Activated naive CD8-positive, alpha-beta T cell treated with anti-CD3 and anti-CD28 coated beads, Interleukin-2, amount 10 ng/mL, durations not matched to agents 7 days and 5 days (primary cell): Measurements from ENCODE around the gene LRSAM1. TPM values are rescaled to one million over a fixed set of nuclear protein-coding genes. Genes with fewer than 3 reads are reported as not detected.

Source experiments
- ATAC-seq: fragments of 150-1000 bp; cut with Tn5 transposase; one replicate; pipeline ENCODE4 v1.10.0; 2021; ENCODE audit warnings: low read depth, moderate library complexity
- POLR2A ChIA-PET: fragments of 350-600 bp; sonication (Branson Sonifier 250); formaldehyde crosslinking; loops from one replicate; lab custom pipeline; 2021; ENCODE audit warnings: antibody characterized with exemption; lab: Charles Lee
- DNase-seq: peaks from one replicate; pipeline ENCODE4 v3.0.0; 2021
- H3K27ac Mint-ChIP-seq: one replicate; pipeline ENCODE4 v1.8.0; 2022; ENCODE audit warnings: mild to moderate bottlenecking, mixed read lengths
- H3K27me3 Mint-ChIP-seq: one replicate; pipeline ENCODE4 v1.8.0; 2022; ENCODE audit warnings: mild to moderate bottlenecking, moderate library complexity, mixed read lengths
- H3K36me3 Mint-ChIP-seq: one replicate; pipeline ENCODE4 v1.8.0; 2021; ENCODE audit warnings: mild to moderate bottlenecking, mixed read lengths
- H3K4me1 Mint-ChIP-seq: one replicate; pipeline ENCODE4 v1.8.0; 2021; ENCODE audit warnings: mixed read lengths
- H3K4me3 Mint-ChIP-seq: one replicate; pipeline ENCODE4 v1.8.0; 2022; ENCODE audit warnings: mild to moderate bottlenecking, moderate library complexity, mixed read lengths
- H3K9me3 Mint-ChIP-seq: one replicate; pipeline ENCODE4 v1.8.0; 2021; ENCODE audit warnings: mixed read lengths
- total RNA-seq, 2 experiments: library from RNA; stranded (reverse); gene quantifications; one replicate each; pipeline ENCODE4 v1.2.3, GENCODE V29; 2021

Gene LRSAM1
- total RNA-seq, 2 experiments from 2014 or later = 22.4 to 25.5 TPM

DNA sequence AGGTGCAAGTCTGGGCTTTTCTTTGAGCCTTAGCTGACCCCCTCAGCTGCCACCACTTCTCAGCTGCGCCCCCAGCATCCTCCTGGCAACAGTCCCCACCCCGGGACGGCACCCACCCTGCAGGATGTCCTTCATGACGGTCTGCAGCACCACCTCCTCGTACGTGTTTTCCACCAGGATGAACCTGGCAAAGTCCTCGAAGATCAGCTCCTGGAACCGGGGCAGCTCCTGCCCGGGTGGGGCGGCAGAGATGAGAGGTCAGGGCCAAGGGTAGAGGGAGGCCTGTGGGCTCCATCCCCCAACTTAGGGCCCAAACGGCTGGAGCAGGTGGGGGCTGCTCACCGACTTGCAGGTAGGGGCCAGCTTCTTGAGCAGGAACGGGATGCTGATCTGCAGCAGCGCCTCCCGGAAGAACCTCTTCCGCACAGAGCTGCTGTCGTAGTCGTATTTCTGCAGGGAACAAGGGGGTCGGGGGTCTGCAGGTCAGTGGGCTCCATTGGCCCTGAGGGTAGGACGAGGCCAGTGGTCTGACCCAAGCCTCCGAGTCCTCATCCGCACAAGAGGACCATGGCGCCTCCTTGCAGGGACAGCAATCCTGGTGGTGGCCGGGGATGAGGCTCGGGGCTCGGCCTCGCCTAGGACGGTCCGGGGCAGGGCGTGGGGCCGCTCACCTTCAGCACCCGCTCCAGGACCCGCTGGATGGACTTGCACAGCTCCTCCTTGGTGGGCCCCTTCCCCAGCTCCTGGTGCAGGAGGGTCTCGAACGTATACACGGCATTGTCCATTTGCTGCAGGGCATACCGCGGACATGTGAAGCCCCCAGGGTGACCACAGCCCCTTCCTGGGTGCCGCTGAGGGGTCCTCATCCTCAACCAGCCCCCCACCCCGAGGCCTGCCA is 56.7 kb downstream of the LRSAM1 start:
- Mint-ChIP-seq H3K27ac (no peak overlapping the region), H3K9me3 (no peaks in the 10 kb centered on the region), H3K27me3 (no peaks in the 10 kb centered on the region), H3K4me3 (no peak overlapping the region), H3K4me1 (peaks cover 2% of the 10 kb centered on the region), H3K36me3 (peaks cover 10% of the 10 kb centered on the region)
- POLR2A ChIA-PET = interaction anchor here (0.5 kb wide), 1 partner anchor 62 kb away, joined by 3 read pairs; no protein-coding TSS in a partner anchor
- ATAC-seq (no peak), DNase-seq (no peak)

DNA sequence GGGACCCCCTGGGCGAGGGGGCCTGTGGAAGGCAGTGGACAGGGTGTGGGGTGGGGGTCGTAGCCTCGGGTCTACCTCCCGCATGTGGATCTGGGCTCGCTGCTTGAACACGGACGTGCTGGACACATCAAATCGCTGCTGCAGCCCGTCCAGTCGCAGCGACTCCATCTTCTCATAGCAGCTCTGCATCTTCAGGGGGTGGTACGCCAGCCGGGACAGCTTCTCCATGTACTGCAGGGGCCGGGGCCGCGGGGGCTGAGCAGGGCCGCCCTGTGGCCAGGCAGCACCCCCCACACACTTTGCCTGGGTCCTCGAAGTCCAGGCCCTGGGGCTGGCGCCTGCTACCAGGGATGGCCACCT is 57.6 kb downstream of the LRSAM1 start:
- ATAC-seq (no peak), DNase-seq (no peak)
- Mint-ChIP-seq H3K36me3 (peaks cover 9% of the 10 kb centered on the region), H3K4me3 (no peak overlapping the region), H3K9me3 (no peaks in the 10 kb centered on the region), H3K27ac (no peak overlapping the region), H3K4me1 (peaks cover 2% of the 10 kb centered on the region), H3K27me3 (no peaks in the 10 kb centered on the region)
- POLR2A ChIA-PET = no interaction called here

DNA sequence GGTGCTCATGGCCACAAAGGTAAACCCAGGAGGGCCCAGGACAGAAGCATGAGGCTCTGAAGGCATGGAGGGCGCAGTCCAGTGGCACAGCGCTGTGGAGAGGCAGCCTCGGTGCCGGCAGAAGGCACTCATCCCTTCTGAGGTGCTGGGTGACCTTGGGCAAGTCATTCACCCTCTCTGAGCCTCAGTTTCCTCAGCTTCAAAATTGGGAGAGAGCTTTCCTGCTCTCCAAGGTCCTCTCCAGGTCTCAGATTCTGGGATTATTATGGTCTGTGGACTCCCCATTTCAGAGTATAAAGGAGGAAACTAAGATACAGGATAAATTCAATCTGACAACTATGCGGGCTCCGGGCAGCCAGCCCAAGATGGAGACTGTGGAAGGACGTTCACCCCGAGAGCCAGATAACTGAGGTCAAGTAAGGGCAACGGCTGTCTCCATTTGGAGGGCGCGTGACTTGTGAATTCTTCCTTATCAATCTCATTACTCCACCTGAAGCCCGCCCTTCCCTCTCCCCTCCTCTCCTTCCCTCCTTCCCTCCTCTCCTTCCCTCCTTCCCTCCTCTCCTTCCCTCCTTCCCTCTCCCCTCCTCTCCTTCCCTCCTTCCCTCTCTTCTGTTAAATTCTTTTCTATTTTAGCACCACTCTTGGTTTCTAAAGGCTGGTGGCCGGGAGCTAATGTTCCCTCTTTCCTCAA is 58.1 kb downstream of the LRSAM1 start:
- Mint-ChIP-seq H3K27ac (no peak overlapping the region), H3K36me3 (peaks cover 6% of the 10 kb centered on the region), H3K4me1 (no peaks in the 10 kb centered on the region), H3K27me3 (no peaks in the 10 kb centered on the region), H3K9me3 (no peaks in the 10 kb centered on the region), H3K4me3 (no peak overlapping the region)
- POLR2A ChIA-PET = no interaction called here
- ATAC-seq (no peak), DNase-seq (no peak)

DNA sequence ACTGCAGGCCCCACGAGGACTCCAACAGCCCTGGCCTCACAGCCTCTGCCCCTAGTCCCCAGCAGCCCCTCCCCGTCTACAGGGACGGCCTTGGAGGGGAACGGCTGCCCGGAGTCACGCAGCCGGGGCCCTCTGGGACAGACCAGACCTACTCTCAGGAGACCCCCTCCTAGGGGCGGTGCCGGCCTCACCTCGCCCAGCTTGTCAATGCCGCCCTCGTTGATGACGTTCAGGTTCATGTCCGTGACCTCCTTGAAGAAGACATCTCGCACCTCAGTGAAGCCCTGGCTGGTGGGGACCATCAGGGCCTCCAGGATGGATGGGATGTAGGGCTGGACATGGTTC is 58.6 kb downstream of the LRSAM1 start:
- H3K9me3 Mint-ChIP-seq = no peaks in the 10 kb centered on the region

DNA sequence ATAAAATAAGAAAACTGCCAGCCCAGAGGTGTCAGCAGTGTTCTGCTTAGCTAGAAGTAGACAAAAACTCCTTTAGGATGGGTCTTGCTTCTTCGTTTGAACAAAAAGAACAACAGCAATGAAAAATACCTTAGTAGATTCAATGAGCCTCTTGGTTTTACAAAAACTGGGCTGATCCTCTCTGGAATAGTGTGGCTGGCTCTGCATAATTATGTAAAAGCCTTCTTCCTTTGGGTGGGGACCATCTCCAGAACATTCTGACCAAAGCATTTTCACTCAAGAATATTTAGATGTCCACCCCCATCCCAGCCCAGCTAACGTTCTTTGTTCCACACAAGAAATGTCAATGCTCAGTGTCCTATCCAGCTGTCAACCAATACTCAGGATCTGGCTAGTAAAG is 63.2 kb downstream of the LRSAM1 start:
- H3K4me3 Mint-ChIP-seq = no peak overlapping the region
- POLR2A ChIA-PET = no interaction called here

More for the DNA sequence above, 58.6 kb downstream of the LRSAM1 start:
- H3K4me3 Mint-ChIP-seq = no peak overlapping the region
- ATAC-seq (no peak), DNase-seq (no peak)
- H3K4me1 Mint-ChIP-seq = no peaks in the 10 kb centered on the region
- peaks cover 6% of the 10 kb centered on the region for H3K36me3 Mint-ChIP-seq
- H3K27me3 Mint-ChIP-seq = no peaks in the 10 kb centered on the region
- POLR2A ChIA-PET = no interaction called here
- no peak overlapping the region for H3K27ac Mint-ChIP-seq

DNA sequence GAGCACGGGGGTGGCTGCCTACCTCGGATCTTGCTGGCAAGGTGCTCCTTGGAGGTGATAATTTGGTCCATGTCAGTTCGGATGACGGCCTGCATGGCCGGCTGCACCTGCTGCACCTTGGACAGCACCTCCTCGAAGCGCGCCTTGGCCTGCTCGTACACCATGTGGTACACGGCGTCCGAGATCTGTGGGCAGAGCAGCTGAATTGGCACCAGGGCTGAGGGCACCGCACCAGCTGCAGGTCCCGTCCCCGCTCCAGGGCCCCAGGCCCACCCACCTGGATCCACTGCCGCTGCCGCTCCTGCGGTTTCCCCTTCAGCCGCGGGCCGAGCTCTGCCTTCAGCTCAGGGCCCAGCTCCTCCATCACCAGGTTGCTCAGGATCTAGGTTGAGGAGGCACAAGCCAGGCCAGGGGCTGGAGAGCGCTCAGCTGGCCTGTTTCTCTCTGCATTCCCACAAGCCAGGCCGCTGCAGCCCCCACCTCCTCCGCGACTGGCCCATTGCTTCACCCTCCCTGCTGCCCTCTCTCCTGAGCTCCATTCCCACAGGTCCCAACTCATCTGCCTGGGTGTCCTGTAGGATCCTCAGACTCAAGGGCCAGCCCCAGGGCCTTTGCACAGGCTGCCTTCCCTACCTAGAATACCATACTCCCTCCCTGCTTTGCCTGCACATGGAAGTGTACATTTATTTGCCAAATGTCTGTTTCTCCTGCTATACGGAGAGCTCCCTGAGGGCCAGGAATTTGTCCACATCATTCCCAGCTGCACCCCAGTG is 65.7 kb downstream of the LRSAM1 start:
- POLR2A ChIA-PET = no interaction called here
- Mint-ChIP-seq H3K4me3 (no peak overlapping the region), H3K36me3 (peaks cover 25% of the 10 kb centered on the region)

More for the DNA sequence above, 63.2 kb downstream of the LRSAM1 start:
- no peaks in the 10 kb centered on the region for H3K27me3 Mint-ChIP-seq
- peaks cover 3% of the 10 kb centered on the region for H3K4me1 Mint-ChIP-seq
- ATAC-seq = no peak
- no peak for DNase-seq
- no peak overlapping the region for H3K27ac Mint-ChIP-seq
- H3K9me3 Mint-ChIP-seq = no peaks in the 10 kb centered on the region
- H3K36me3 Mint-ChIP-seq = peaks cover 14% of the 10 kb centered on the region

DNA sequence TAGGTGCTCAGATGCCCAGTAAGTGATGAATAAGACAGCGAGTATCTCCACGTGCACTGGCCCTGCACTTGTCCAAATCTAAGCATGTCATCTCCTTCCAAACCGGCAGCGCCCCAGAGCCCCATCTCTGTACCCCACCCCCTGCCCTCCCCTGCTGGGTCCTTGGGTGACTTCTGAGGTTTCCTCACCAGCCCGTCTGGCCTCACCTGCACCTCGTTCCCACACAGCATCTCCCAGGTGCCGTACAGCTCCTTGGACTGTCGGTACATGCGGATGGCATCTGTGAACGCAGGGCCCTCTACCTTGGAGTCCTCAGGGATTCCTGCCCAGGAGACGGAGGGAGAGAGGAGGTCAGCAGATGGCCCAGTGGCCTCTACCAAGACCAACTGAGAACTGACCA is 66.3 kb downstream of the LRSAM1 start:
- H3K4me3 Mint-ChIP-seq = no peak overlapping the region
- no peak overlapping the region for H3K27ac Mint-ChIP-seq
- ATAC-seq (no peak), DNase-seq (no peak)
- H3K27me3 Mint-ChIP-seq = no peaks in the 10 kb centered on the region
- peaks cover 8% of the 10 kb centered on the region for H3K4me1 Mint-ChIP-seq
- no peaks in the 10 kb centered on the region for H3K9me3 Mint-ChIP-seq
- H3K36me3 Mint-ChIP-seq = peaks cover 28% of the 10 kb centered on the region
- POLR2A ChIA-PET = no interaction called here

More for the DNA sequence above, 65.7 kb downstream of the LRSAM1 start:
- H3K4me1 Mint-ChIP-seq = peaks cover 8% of the 10 kb centered on the region
- no peak overlapping the region for H3K27ac Mint-ChIP-seq
- ATAC-seq = no peak
- DNase-seq = no peak
- no peaks in the 10 kb centered on the region for H3K27me3 Mint-ChIP-seq
- no peaks in the 10 kb centered on the region for H3K9me3 Mint-ChIP-seq

DNA sequence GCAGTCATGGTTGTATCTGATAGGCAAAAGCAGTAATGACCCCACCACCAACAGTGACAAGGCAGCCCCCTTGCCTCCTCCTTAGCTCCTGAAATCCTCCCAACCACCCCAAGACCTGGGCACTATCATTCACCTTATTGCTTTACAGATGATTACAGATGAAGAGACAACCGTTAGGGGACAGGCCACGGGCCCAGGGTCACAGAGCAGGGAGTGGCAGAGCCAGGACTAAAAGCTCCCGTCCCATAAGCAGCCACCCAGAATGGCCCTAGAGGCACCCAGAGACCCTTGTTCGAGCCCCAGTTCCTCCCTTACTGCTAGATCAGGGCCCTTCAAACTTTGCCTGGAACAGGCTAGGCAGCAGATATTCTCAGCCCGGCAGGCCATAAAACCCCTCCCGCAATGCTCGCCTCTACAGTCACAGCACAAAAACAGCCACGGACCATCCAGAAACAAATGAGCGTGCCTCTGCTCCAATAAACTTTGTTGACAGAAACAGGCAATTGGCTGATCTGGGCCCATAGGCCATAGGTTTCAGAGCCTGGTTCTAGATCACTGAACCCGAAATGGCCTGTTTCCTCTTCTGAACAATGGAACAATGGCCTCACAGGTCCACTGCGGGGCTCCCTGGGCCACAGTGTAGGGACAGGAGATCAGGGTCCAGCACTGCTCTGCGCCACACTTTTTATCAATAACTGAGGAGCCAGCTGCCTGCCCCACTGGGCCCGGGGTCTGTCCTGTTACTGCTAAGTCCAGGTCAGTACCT is 67.0 kb downstream of the LRSAM1 start:
- H3K27me3 Mint-ChIP-seq = no peaks in the 10 kb centered on the region
- no peak for DNase-seq
- no peak for ATAC-seq
- no peak overlapping the region for H3K27ac Mint-ChIP-seq
- peaks cover 30% of the 10 kb centered on the region for H3K36me3 Mint-ChIP-seq
- POLR2A ChIA-PET = interaction anchor here (1.5 kb wide), 1 partner anchor 217 kb away, joined by 4 read pairs; the partner anchor contains the start of gene TOR2A
- H3K4me1 Mint-ChIP-seq = peaks cover 8% of the 10 kb centered on the region
- no peak overlapping the region for H3K4me3 Mint-ChIP-seq
- peaks cover 1% of the 10 kb centered on the region for H3K9me3 Mint-ChIP-seq

DNA sequence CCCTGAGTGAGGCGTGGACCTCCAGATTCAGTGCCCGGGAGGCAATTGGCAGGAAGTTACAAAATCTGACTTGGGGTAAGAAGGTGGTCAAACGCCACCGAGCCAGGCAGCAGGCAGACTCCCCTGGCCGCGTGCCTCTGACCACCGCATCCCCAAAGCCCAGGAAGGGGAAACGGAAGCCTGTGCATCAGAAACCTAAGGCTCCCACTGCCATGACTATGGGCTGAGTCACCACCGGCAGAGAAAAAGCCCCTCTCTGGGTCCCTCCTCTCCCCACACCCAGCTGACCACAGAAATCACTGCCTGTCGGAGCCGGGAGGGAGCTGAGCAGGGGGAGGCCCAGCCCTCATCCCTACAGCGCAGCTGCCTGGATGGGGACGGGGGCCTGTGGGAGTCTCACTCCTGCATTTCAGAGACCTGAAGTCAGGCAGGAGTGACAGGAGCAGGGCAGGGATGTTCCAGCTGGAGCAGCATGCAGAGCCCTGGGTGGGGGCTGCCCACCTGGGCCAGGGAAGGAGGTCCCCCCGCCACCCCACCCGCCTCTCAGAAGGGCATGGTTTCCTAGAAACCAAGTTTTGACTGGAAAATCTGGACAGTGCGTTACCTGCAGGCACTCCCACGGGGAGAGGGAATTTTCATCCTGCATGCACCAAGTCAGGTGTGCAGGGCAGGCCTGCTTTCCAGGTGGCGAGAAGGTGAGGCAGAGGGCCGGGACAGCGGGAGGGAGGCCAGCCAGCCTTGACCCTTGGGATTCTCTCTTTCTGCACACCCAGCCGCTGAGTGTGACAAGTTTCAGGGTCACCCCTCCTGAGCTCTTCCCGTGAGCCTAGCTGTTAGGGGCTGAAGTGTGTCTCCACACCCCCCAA is 68.2 kb downstream of the LRSAM1 start:
- ATAC-seq (peak; percentile 64), DNase-seq (no peak)
- POLR2A ChIA-PET = interaction anchor here (0.7 to 1.5 kb wide), 2 partner anchors 215 to 806 kb away, joined by 4 read pairs; partner anchors contain the start of gene TOR2A
- Mint-ChIP-seq H3K4me3 (peak overlapping the region; percentile 2), H3K9me3 (peaks cover 2% of the 10 kb centered on the region), H3K36me3 (peaks cover 43% of the 10 kb centered on the region), H3K4me1 (peaks cover 8% of the 10 kb centered on the region), H3K27me3 (no peaks in the 10 kb centered on the region), H3K27ac (peak overlapping the region; percentile 56)

DNA sequence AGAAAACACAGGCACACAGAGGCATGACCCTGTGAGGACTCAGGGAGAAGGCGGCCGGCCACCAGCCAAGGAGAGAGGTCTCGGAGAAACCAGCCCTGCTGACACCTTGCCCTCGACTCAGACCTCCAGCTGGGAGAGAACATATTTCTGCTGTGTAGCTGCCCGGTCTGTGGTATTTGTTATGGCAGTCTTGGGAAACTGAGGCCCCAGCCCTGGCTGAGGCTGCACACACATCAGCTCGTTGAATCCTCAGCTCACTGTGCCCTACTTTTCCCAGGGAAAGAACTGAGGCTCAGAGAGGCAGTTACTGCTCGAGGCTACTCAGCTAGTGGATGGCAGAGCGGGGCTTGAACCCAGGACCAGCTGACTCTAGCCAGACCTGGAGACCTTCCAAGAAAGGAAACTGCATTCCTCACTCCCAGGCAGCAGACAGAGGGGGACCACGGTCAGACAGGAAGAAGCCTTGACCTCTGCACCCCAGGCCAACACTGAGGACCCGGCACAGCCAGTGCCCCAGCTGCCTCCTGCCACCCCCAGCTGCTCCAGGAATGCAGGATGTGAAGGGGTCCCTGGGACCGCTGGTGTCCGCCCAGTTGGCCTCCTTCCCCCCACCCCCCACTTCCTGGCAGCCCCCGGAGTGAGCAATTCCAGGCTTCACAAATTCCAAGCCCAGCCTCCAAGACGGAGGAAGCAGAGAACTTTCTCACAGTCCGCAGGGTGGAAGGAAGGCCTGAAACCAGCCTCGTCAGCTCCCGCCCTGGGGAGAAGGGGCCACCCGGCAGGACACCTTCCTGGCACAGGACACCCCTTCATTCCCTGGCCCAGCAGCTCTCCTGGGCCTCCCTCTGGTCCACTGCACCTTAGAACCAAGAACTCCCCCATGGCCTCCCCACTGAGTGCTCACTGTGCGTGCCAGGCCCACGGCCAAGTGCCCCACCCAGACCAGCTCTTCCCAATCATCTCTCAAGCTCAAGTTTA is 69.9 kb downstream of the LRSAM1 start:
- Mint-ChIP-seq H3K27me3 (no peaks in the 10 kb centered on the region), H3K27ac (no peak overlapping the region), H3K4me3 (no peak overlapping the region), H3K36me3 (peaks cover 56% of the 10 kb centered on the region), H3K4me1 (peaks cover 8% of the 10 kb centered on the region), H3K9me3 (peaks cover 11% of the 10 kb centered on the region)
- DNase-seq (no peak), ATAC-seq (no peak)
- POLR2A ChIA-PET = interaction anchor here (0.6 to 1.0 kb wide), 2 partner anchors 35 to 71 kb away, joined by 3 read pairs; partner anchors contain the start of gene RPL12

DNA sequence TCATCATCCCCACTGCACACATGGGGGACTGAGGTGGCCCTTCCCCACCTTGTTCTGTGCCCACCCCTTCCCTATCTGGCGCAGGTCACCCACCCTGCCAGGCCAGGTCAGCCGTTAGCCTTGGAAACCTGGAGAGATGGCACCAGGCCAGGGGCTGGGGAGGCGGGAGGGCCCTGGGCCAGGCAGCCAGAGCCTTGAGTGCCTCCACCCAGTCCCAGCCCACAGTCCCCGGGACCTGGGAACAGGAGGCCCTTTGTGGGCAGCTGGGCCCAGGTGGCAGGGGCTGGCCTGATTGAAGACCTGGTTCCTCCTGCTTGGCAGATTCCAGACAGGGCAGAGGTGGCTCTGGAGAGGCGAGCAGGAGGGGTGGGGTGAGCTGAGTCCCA is 70.6 kb downstream of the LRSAM1 start:
- POLR2A ChIA-PET = interaction anchor here (1.0 kb wide), 1 partner anchor 71 kb away, joined by 3 read pairs; the partner anchor contains the start of gene RPL12
- Mint-ChIP-seq H3K4me1 (peaks cover 10% of the 10 kb centered on the region), H3K4me3 (no peak overlapping the region), H3K27me3 (no peaks in the 10 kb centered on the region), H3K36me3 (peaks cover 59% of the 10 kb centered on the region), H3K9me3 (peaks cover 15% of the 10 kb centered on the region), H3K27ac (no peak overlapping the region)
- no peak for ATAC-seq
- DNase-seq = no peak
